Adipocyte (in vitro differentiated cells): Measurements from ENCODE around the gene ELMO1.
"Not testable (repeated sequence)": the region's sequence is repeated elsewhere in the genome, so short reads cannot be mapped to it uniquely, and the experiment has no call there.

Source experiments
- DNase-seq: peaks from one replicate; pipeline ENCODE4 v3.0.0-alpha.2; 2015; ENCODE audit warnings: low read depth
- H3K27me3 ChIP-seq: replicated peaks from 2 replicates; pipeline ENCODE4 v1.7.0; 2013; ENCODE audit warnings: mild to moderate bottlenecking, low read length, moderate library complexity; ENCODE audit not compliant: control insufficient read depth, insufficient read depth
- H3K36me3 ChIP-seq: 2 replicates; pipeline ENCODE4 v1.7.0; 2013; ENCODE audit warnings: low read length, mild to moderate bottlenecking, moderate library complexity; ENCODE audit not compliant: control insufficient read depth, insufficient read depth, severe bottlenecking
- H3K4me1 ChIP-seq: 2 replicates; pipeline ENCODE4 v1.7.0; 2013; ENCODE audit warnings: mild to moderate bottlenecking, low read length, moderate library complexity; ENCODE audit not compliant: control insufficient read depth, insufficient read depth
- H3K4me3 ChIP-seq: 2 replicates; pipeline ENCODE4 v1.7.0; 2013; ENCODE audit warnings: mild to moderate bottlenecking, low read length, moderate library complexity
- H3K9ac ChIP-seq: 2 replicates; pipeline ENCODE4 v1.7.0; 2013; ENCODE audit warnings: mild to moderate bottlenecking, low read length, moderate library complexity
- H3K9me3 ChIP-seq: 2 replicates; pipeline ENCODE4 v1.7.0; 2013; ENCODE audit warnings: mild to moderate bottlenecking, low read length, moderate library complexity; ENCODE audit not compliant: control insufficient read depth

Gene ELMO1

DNA sequence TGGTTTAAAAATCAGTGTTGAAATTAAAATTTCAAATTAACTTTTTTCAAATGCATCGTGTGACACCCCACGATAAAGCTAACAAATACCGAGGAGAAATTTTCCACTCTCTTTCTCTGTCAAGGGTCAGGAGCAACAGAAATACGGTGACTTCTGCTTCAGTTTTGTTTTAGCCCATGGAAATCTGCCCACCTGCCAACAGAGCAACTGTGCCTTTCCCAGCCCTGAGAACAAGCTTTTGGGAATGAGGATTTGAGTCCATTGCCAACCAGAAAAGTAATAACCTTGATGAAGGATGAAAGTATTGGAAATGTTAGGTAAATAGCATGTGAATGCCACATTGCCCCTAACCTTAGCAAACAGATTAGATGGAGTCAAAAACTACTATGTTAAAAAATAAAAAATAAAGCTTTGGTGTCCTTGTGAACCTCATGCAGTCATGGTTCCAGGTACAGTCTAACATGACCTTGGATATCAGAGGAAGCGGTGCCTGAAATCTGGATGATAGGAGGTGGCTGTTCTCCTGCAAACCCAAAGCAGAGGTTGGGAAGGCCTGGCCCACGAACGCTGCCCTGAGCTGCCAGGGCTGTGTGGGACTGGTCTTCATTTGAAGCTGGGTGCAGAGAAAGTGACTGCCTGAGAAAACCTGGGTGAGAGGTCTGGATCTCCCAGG lies 296.8 kb downstream of the ELMO1 start:
- no peak overlapping the region for H3K4me3 ChIP-seq
- no peaks in the 10 kb centered on the region for H3K27me3 ChIP-seq
- no peaks in the 10 kb centered on the region for H3K36me3 ChIP-seq
- no peaks in the 10 kb centered on the region for H3K9me3 ChIP-seq
- no peak overlapping the region for H3K9ac ChIP-seq
- peaks cover 5% of the 10 kb centered on the region for H3K4me1 ChIP-seq
- no peak for DNase-seq

DNA sequence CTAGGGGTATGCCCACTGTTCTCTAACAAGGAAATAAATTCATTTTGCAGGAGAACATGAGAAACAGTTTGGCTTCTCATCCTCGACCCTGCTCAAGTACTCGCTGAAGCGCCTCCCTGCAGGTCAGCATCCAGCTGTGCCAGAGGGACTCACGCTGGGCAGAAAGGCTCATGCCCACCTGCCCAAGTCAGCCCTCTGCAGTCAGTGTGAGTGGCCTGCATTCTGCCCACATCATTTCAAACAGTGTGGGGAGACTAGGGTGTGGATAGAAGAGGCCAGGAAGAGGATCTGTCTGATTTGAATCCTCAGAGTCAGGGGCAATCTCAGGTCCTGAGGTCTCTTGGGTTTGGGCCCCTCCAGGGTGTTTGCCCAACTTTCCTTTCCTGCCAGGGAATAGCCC lies 297.8 kb downstream of the ELMO1 start:
- H3K9me3 ChIP-seq: no peaks in the 10 kb centered on the region
- DNase-seq: no peak
- H3K9ac ChIP-seq: no peak overlapping the region
- peaks cover 5% of the 10 kb centered on the region for H3K4me1 ChIP-seq
- H3K4me3 ChIP-seq: no peak overlapping the region
- no peaks in the 10 kb centered on the region for H3K27me3 ChIP-seq
- H3K36me3 ChIP-seq: no peaks in the 10 kb centered on the region

DNA sequence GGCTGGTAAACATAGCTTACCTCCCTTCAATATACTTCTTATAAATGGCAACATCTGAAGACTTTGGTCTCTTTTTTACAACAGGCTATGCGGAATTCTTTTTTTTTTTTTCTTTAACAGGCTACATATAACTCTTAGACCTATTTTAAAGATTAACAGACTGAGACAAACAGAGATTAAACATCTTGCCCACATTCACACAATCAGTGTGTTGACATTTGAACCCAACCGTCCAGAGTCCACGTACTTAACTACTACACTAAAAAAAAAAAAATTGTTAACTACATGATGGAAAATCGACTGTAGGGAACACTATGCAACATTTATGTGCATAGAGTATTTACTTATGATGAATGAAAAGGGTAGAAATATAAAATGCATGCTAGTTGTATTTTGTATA lies 298.5 kb downstream of the ELMO1 start:
- Histone ChIP-seq H3K9me3 (no peaks in the 10 kb centered on the region), H3K27me3 (no peaks in the 10 kb centered on the region), H3K36me3 (no peaks in the 10 kb centered on the region), H3K4me3 (no peak overlapping the region), H3K9ac (no peak overlapping the region), H3K4me1 (peaks cover 5% of the 10 kb centered on the region)
- DNase-seq: no peak

DNA sequence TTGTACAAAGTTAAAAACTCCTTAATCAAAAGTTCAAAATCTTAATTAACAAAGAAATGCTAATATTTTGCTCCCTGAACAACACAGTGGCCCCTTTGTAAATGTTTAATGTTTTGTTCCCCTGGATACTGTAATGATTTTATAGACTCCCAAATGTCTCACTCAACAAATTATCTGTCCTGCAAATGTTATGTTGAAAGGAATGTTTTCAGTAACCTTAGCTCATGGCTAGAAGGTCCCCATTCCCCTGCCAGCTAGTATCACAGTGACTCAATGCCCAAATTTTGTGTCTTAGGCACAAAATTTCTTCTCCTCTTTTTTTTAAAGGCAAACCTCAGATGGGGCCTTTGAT lies 298.9 kb downstream of the ELMO1 start:
- DNase-seq: no peak
- H3K9me3 ChIP-seq: no peaks in the 10 kb centered on the region

DNA sequence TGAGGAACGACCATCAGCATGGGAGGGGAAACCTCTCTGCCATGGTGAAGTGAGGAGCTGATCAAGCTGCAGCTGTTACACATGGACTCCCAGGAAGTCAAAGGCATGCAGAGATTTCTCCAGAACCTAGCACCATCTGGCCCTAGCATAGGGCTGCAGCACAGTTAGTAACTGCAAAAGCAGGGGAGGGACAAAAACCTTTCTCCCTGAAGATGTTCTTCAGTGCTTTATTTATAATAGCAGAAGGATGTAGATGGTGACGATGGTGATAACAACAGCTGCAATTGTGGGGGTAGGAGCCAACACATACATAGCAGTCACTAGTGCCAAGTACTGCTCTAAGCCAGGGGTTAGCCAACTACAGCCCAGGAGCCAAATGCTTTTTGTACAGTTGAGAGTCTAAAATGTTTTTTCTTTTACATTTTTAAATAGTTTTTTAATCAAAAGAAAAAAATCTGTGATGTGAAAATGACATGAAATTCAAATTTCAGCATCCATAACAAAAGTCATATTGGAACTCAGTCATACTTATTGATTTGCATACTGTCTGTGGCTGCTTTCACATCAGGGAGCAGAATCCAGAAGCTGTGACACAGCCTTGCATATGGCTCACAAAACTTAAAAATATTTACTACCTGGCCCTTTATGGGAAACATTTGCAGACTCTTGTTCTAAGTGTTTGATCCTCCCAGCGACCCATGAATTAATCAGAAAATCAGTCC lies 299.5 kb downstream of the ELMO1 start:
- Histone ChIP-seq H3K9ac (no peak overlapping the region), H3K36me3 (no peaks in the 10 kb centered on the region), H3K4me1 (peaks cover 5% of the 10 kb centered on the region), H3K27me3 (no peaks in the 10 kb centered on the region), H3K4me3 (no peak overlapping the region), H3K9me3 (no peaks in the 10 kb centered on the region)
- no peak for DNase-seq

More for the DNA sequence above, 298.9 kb downstream of the ELMO1 start:
- Histone ChIP-seq H3K36me3 (no peaks in the 10 kb centered on the region), H3K4me3 (no peak overlapping the region), H3K4me1 (peaks cover 5% of the 10 kb centered on the region), H3K9ac (no peak overlapping the region), H3K27me3 (no peaks in the 10 kb centered on the region)

DNA sequence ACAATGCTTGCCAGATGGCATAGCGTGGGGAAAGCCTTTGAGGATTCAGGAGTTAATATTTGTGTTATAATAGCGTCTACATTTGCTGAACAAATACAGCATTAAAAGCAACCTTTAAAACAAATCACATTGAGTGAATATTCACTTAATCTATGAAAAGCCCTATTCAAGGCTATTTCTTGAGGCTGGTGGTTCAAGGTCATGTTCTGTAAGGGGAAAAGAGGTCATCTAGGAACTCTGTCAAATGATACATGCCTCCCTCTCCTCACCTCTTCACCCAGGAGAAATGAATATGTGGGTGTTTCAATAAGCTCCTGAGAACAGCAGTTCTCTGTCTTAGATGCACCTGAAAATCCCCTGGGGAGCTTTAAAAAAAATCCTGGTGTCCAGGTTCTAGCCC lies 303.0 kb downstream of the ELMO1 start:
- DNase-seq: no peak
- Histone ChIP-seq H3K36me3 (no peaks in the 10 kb centered on the region), H3K4me1 (peaks cover 5% of the 10 kb centered on the region), H3K27me3 (no peaks in the 10 kb centered on the region), H3K4me3 (no peak overlapping the region), H3K9me3 (peaks cover under 1% of the 10 kb centered on the region), H3K9ac (no peak overlapping the region)

DNA sequence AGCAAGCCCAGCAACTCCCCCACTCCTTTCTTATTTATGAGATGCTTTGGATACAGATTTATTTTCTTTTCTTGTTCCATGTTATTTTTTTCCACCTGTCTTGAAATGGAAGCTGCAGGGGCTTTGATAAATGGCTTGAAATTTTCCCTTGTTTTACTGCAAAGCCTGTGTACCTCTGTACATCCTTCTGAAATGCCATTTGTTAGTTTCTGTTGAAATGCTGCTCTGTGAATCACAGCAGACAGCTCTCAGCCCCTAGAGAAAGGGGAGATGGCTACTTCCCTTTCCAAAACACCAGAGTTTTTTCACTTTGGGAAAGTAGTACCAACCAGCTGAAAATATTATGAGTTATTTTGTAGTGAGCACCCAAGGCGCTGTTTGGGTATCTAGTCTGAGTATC lies 304.2 kb downstream of the ELMO1 start:
- Histone ChIP-seq H3K4me3 (no peak overlapping the region), H3K36me3 (no peaks in the 10 kb centered on the region)

DNA sequence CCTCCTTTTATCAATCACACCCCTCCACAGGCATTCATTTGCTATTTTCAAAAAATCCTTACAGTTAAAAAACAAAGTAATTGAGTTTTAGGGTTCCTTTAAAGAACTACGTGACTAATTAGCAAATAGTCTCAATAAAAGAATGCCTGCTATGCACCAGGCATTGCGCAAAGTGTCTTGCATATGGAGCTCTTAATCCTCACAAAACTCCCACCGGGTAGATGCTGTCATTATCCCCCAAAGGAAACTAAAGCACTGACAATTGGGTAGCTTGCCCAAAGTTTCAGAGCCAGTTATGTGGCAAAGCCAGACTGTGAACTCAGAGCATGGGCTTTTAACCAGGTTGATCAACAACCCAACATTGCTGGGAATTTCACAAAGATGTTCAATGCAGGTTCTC lies 305.7 kb downstream of the ELMO1 start:
- peak; percentile 22 for DNase-seq
- Histone ChIP-seq H3K36me3 (no peaks in the 10 kb centered on the region), H3K4me3 (no peak overlapping the region), H3K9ac (no peak overlapping the region), H3K27me3 (no peaks in the 10 kb centered on the region), H3K9me3 (peaks cover 9% of the 10 kb centered on the region), H3K4me1 (no peaks in the 10 kb centered on the region)

More for the DNA sequence above, 304.2 kb downstream of the ELMO1 start:
- Histone ChIP-seq H3K4me1 (no peaks in the 10 kb centered on the region), H3K9ac (no peak overlapping the region), H3K9me3 (peaks cover 4% of the 10 kb centered on the region), H3K27me3 (no peaks in the 10 kb centered on the region)
- DNase-seq: no peak

DNA sequence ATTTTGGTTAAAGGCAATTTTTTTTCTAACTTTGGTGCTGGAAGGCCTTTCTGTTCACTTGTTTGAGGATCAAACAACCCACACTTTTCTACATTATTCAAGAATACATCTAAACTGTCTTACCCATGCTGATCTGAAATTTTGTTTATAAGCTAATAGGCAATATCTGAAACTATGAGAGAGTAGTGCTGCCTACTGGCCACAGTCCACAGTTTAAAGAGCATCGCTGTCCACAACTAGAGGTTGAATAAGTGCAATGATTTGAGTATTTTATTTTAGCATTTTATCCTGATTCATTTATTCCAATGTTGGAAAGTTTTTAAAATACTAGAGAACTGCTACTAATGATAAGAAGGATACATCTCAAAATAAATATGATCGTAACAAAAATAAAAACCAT lies 306.9 kb downstream of the ELMO1 start:
- H3K36me3 ChIP-seq: no peaks in the 10 kb centered on the region
- no peak overlapping the region for H3K4me3 ChIP-seq
- no peak overlapping the region for H3K9ac ChIP-seq
- H3K4me1 ChIP-seq: no peaks in the 10 kb centered on the region
- peaks cover 9% of the 10 kb centered on the region for H3K9me3 ChIP-seq
- H3K27me3 ChIP-seq: no peaks in the 10 kb centered on the region
- DNase-seq: peak; percentile 11

DNA sequence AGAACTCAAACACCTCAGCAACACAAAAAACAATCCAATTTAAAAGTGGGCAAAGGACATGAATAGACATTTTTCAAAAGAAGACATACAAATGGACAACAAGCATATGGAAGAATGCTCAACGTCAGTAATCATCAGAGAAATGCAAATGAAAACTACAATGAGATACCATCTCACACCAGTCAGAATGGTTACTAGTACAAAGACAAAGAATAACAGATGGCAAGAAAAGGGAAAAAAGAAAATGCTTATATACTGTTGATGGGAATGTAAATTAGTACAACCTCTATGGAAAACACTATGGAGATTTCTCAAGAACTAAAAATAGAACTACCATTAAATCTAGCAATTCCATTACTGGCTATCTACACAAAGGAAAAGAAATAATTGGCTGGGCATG lies 314.8 kb downstream of the ELMO1 start:
- not testable (repeated sequence) for DNase-seq, H3K9ac ChIP-seq, H3K36me3 ChIP-seq, H3K4me3 ChIP-seq, H3K9me3 ChIP-seq, H3K27me3 ChIP-seq, H3K4me1 ChIP-seq

DNA sequence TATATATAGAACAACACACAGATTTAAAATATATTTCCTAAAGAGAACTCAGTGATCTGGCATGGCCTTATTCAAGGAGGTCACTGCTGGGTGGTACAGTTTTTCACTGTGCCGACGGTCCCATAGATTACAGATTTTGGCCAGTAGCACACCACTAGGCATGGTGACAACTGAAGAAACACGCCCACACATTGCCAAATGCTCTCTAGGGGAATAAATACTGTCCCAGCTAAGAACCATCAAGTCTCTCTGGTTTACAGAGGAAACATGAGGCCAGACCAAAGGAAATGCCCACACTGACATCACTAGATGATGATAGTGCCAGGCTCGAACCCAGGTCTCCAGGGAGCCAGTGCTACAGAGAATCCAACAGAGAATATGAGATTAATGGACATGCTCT lies 316.8 kb downstream of the ELMO1 start:
- H3K27me3 ChIP-seq: no peaks in the 10 kb centered on the region
- H3K4me3 ChIP-seq: no peak overlapping the region
- no peak for DNase-seq
- no peaks in the 10 kb centered on the region for H3K36me3 ChIP-seq
- H3K4me1 ChIP-seq: peaks cover 3% of the 10 kb centered on the region
- peaks cover 4% of the 10 kb centered on the region for H3K9me3 ChIP-seq
- H3K9ac ChIP-seq: no peak overlapping the region

DNA sequence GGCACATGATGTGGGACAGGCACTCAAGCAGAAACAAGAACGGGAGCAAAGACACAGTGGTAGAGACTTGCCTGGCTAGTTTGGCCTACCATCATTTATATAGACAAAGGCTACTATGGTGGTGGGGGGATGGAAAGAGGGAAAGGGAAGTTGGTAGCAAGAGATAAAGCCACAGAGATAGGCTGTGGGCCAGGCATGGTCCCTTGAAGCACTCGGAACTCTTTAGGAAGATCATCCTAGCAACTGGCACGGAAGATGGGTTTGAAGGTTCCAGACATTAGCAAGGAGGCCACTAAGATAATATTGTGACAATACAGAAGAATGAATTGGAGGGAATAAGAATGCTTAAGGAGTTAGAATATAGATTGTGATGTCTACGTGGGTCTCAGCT lies 319.6 kb downstream of the ELMO1 start:
- peaks cover 3% of the 10 kb centered on the region for H3K4me1 ChIP-seq

More for the DNA sequence above, 319.6 kb downstream of the ELMO1 start:
- Histone ChIP-seq H3K4me3 (no peak overlapping the region), H3K27me3 (no peaks in the 10 kb centered on the region), H3K36me3 (no peaks in the 10 kb centered on the region), H3K9ac (no peak overlapping the region), H3K9me3 (no peaks in the 10 kb centered on the region)
- no peak for DNase-seq
